Activated CD4-positive, CD25-positive, alpha-beta regulatory T cell treated with anti-CD3 and anti-CD28 coated beads, Interleukin-2, amount 50 U/mL, for 16 hours (primary cell): ENCODE results near the gene S100B.

ENCODE experiments used
- DNase-seq: peaks from one replicate; pipeline ENCODE4 v3.0.0-alpha.2; 2020; ENCODE audit warnings: low read depth, low spot score

Gene S100B

DNA sequence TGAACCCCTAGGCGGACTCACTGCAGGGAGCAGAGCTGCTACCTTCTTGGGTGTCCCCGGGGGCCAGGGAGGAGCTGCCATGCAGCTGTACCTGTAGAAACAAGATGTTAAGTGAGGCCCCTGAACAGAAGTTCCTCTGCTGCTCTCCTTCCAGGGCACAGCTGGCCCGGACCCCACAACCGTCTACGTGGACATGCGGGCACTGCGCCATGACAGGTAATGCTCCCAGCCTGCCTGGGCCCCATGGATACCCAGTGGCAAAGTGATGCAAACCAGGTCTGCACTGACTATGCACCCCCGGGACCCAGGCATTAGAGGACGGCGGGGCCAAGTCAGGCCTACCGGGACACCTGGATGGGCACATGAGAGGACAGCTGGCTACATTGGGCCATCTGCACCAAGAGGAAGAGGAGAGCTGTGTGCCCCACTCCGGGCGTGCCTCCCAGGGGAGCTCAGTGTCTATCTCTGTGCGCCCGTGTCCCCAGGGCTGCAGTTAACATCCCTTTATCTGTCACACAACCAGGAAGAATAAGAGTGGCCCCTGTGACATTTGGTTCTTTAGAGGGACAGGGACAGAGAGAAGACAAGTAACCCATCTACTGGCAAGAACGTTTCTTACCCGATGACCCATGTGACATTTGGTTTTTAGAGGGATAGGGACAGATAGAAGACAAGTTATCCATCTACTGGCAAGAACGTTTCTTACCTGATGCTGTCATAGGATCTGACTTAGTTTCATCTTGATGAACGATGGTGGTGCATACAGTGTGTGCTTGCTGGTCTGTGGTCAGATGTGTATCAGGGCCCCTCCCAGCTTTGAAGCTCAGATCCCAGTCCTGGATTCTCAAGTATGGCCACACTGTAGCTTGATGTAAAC is 44.1 kb downstream of the S100B start:
- DNase-seq, result no peak

GRCh38 chr21:46559291-46559983 is 45.4 kb downstream of the S100B start:
- DNase-seq, result no peak

DNA sequence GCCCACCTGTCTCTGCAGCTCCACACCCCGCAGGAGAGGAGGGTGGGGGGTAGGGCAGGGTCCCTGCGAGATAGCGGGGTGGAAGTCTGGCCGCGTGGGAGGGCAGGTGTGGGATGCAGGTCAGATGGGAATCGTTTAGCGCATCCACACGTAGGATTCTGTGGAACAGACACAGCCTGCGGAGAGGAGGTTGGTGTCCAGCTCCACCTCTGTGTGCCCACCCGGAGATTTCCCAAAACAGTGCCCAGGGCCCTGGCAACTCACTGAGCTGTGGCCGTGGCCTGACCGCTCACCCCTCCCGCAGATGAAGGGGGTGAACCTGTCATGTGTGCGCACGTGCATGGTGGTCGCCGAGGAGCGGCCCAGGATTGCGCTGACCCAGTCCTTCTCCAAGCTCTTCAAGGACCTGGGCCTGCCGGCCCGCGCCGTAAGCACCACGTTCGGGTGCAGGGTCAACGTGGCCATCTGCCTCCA is 46.9 kb downstream of the S100B start:
- DNase-seq, result no peak

DNA sequence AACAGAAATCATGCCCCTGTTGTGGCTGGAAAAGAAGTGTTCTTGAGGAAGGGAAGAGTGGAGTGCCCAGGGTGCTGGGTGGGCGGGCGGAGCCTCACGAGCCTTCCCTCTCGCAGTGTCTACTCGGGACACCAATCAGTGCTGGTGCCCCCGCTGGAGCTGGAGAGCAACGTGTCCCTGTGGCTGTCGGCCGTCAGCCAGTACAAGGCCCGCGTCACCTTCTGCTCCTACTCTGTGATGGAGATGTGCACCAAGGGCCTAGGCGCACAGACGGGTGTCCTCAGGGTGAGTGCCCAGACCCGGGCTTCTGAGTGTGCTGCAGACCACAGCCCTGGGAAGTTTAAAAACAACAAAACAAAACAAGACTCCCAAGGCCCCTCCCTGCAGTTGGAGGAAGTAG is 47.4 kb downstream of the S100B start:
- DNase-seq, result no peak

- DNase-seq, result no peak
Measured at GRCh38 chr21:46556802-46557201, 48.1 kb downstream of the S100B start.

GRCh38 chr21:46555678-46556077 is 49.2 kb downstream of the S100B start:
- no peak for DNase-seq

DNA sequence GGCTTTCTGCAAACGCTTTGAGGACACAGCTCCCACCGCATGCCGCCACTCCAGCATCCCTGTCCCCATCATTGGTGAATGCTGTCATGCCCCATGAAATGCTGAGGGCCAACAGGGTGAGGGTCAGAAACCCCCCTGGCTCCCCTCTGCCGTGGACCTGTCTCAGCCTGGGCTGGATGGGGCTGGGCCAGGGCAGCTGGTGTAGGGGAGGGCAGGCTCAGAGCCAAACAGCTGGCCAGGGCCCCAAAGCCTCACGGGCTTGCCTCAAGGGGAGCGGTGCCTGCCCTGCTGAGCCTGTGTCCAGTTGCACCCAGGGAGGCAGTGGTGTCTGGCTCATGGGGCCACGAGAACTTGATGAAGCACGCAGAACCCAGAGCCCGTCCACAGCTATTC is 49.7 kb downstream of the S100B start:
- DNase-seq, result no peak

DNA sequence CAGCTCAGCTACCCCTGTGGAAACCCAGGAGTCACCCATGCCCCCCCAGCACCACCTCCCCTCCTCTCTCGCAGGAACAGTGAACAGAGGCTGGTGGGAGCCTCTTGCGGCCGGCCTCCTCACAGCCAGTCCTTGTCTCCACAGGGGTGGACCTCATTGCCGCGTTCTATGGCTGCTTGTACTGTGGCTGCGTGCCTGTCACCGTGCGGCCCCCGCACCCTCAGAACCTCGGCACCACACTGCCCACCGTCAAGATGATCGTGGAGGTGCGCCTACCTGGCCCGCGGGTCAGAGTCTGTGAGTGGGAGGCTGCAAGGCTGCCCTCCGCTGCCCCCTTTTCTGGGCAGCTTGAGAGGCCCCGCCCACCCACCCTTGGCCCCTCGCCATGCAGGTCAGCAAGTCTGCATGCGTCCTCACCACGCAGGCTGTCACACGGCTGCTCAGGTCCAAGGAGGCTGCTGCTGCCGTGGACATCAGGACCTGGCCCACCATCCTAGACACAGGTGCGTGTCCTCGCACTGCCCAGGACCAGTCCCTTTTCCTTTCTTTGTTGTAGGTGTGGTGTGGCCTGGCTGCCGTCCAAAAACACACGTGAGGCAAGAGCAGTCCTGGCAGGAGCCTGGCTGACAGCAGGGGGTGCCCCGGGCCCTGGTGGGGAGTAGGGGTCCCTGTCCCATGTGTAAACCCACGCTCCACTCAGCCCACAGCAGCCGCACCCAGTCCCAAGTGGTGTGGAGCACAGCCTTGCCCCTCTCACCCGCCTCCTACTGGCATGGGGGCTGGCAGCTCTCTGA is 50.3 kb downstream of the S100B start:
- no peak for DNase-seq

DNA sequence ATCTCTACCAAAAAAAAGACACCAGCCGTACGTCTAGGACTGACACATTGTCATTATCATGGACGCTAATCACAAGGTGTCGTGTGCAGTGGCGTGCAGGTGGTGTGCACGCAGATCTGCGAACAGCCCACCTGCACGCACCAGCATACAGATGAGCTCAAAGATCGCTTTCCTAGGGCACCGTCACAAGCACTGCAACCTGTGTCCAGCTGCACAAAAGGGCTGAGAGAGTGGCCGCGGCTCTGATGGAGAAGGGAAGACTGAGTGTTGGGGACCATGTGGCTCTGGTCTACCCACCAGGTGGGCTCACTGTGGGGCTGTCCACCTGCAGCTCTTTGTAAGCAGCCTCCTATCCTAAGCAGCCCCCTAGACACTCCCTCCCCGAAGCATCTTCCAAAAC is 50.9 kb downstream of the S100B start:
- no peak for DNase-seq

GRCh38 chr21:46552865-46553379 is 52.0 kb downstream of the S100B start:
- no peak for DNase-seq

DNA sequence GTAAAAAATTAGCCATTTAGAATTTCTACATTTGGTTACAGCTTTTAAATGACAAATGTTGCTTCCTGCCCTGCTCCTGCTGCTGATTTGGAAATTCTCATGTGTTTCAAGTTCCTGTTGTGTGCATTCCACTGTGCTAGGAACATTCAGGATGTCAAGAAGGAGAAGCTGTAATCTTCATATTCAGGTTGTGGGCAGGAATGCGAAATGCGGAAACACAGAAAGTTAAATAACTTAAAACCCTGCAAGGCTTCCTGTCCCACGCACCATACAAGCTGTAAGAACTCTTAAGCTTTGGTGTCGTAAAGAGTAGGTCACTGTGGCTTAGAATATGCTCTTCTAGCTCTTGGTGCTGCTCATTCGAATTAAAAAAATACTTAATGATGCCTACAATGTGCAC is 52.6 kb downstream of the S100B start:
- no peak for DNase-seq

GRCh38 chr21:46551636-46552241 is 53.1 kb downstream of the S100B start:
- no peak for DNase-seq

GRCh38 chr21:46550116-46550941 is 54.6 kb downstream of the S100B start:
- DNase-seq, result no peak

- no peak for DNase-seq
Measured at GRCh38 chr21:46549650-46550049, 55.2 kb downstream of the S100B start.
